HG02642 (cell line): ENCODE data around the gene NUDT1.

Experiments
- ATAC-seq: cut with Tn5 transposase; IDR thresholded peaks from one replicate; pipeline ENCODE4 v1.9.1; 2021; ENCODE audit warnings: mild to moderate bottlenecking; ENCODE audit not compliant: unreplicated experiment, poor library complexity

NUDT1 gene

DNA sequence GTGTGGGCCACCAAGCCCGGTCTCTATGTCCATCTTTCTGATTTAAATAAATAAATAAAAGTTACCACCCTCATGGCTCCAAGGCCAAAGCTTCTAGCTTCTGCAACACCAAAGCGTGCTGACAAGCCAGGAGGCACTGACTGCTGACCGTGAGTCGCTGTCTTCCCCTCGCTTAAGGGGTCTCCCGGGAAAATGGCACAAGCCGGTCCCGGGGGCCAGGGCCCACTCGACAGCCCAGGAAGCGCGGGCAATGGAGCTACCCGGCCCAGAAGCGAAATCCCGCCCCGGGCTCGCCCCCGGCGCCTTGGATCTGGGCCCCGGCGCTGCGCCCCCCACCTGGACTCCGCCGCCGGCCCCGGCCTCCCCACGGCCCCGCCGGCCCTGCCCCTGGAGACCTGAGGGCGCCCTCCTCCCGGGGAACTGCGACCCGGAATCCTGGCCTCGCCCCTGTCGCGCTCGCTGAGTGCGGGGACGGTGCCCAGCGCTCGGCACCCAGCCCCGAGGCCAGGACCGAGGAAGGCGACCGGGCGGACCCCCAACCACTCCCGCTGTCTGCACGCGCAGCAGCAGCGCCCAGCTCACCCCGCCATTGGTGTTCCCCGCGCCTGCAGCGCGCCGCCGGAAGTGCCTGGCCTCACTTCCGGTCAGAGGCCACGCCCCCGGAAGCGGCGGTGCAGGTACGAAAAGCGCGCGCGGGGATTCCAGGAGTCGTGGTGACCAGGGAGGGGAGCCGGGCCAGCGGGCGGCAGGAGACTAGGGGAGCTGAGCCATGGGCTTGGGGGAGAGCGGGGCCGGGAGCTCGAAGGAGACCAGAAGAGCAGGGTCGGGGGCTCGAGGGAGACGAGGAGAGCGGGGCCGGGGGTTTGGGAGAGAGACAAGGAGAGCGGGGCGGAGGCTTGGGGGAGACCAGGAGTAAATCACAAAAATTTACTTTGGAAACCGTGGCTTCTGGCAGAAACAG lies at the start of gene NUDT1, which contains the start of gene MRM2:
NUDT1 (plus strand) TSS at position 647 of the 961 bp plus-strand sequence. CDS start 2,349 bp downstream, outside the sequence.
MRM2 (minus strand) TSS at position 626 of the 961 bp plus-strand sequence; CDS start at position 590, 36 bp downstream.
- ATAC-seq, result peak; percentile 70

DNA sequence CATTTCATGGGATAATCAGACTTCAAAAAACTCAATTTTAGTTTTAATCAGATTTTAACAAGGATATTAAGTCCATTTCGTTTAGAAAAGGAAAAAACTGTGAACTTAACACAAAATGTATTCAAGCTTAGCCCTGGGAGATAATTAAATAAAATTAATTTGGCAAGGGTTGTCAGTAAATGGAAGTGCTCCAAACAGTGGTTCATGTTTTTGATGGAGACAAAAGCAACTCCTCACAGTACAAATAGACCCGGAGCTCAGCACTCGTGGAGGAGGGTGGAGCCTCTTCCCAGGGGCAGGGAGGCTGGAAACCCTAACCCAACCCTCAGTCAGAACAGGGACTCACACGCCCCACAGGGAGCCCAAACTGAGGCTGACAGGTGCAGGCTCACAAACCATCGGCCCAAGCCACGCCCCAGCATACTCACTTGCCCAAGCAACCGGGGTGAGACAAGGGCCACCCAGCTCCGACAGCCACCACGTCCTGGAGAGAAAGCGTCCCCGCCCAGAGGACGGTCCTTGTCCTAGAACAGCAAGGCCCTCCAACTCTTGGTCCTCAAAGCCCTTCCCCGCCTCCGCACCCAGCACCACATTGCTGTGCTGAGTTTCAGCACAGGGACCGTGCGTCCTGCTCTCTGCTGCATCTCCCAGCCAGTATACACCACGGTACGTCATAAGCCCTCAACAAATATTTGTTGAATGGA lies 49.0 kb upstream of the NUDT1 start:
- ATAC-seq, result no peak

GRCh38 chr7:2193575-2194305 lies 48.3 kb upstream of the NUDT1 start:
- no peak for ATAC-seq

GRCh38 chr7:2195400-2196246 lies 46.4 kb upstream of the NUDT1 start:
- no peak for ATAC-seq

DNA sequence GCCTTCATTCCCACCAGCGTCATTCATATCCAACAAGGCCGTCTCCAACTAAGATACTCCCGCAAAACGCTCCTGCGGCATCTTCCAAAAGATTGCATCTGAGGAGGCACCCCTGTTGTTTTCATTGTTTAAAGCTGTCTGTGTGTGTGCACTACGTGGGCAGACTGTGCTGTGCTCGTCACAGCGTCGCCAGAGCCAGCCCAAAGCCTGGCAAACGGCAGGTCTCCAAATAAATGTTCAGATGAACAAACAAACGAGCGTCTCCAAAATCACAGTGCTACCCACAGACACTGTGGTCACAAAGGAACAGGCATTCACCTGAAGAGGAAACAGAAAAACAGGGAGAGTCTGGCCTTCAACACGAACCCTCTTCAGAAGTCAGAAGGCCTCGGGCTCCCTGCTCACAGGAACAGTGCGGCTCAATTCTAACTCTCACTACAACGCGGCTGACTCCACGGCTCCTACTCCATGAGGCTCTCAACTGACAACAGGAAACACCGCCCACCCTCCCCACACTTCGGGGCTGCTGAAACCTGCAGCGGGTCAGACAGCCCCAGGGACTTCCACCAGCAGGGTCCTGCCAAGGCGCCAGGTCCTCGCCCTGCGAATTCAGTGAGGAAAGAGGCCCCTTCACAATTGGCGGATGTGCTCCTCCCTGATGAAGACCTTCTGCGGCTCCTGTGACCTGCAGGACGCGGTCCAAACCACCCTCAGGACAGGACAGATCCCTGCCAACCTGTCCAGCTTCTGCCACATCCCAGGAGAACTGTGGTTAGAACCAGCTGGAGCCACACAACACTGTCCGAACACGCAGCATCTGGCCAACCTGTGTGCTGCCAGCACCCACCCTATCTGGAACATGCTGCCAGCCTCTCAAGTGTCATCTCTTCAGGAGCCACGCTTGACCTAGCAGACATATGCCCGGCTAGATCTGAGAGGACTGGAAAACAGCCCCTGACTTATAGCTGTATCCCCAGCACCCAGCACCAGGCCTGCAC lies 45.3 kb upstream of the NUDT1 start:
- no peak for ATAC-seq

GRCh38 chr7:2197436-2198155 lies 44.4 kb upstream of the NUDT1 start:
- ATAC-seq, result no peak

DNA sequence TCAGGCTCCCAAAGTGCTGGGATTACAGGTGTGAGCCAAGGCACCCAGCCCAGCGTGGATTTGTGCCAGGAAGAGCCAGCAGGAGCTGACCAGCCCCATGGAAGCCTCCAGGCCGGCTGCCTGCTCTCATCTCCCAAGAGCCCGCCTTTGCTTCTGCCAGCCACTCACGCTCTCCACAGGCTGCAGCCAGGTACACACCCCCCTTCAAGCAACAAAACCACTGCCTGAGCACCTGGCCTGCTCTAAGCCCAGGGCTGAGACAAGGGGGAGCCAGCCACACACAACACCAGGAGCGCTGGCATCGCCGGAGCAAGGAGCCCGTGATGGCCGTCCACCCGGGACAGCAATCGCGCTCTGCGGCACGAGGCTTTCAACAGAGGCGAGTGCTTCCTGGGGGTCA lies 43.8 kb upstream of the NUDT1 start:
- no peak for ATAC-seq

DNA sequence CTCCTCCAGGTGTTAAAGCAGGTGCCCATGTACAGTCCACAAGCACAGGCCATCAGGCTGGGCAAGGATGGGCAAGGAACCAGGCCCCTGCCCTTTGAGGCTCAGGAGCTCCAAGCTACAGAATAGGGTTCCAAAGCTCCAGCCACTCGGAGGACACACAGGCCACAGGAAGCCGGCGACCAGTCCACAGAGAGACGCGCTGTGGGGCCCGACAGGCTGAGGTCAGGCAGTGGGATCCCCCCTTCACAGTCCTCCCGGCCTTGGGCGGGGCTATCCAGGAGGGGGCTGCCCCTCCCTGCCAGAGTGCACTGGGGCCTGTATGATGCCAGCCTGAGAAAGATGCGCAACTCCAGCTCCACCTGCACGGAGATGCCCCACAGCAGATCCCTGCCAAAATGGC lies 43.3 kb upstream of the NUDT1 start:
- ATAC-seq, result no peak

GRCh38 chr7:2199528-2199927 lies 42.5 kb upstream of the NUDT1 start:
- ATAC-seq, result no peak

- ATAC-seq, result no peak
Measured at GRCh38 chr7:2199956-2200583, 42.0 kb upstream of the NUDT1 start.

GRCh38 chr7:2200584-2200980 lies 41.4 kb upstream of the NUDT1 start:
- ATAC-seq, result no peak

DNA sequence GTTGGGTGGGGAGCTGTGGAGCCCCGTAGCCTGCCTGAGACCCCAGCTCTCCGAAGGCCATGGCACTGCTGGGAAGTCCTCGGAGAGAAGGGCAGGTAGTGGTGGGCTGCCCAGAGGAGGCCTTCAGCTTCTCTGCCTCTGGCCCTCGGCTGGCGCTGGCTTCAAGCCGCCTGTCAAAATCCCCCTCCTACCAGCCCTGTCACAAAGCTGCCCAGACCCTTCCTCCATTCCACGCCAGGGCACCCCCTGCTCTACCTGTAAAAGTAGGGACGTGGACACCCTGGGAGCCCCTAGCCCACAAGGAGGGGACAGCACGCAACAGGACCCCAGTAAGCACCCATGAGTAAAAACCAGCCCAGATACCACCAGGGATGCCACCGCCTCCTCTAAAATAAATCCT lies 40.9 kb upstream of the NUDT1 start:
- ATAC-seq, result no peak

GRCh38 chr7:2201686-2202360 lies 40.2 kb upstream of the NUDT1 start:
- no peak for ATAC-seq

- no peak for ATAC-seq
Measured at GRCh38 chr7:2202361-2202761, 39.7 kb upstream of the NUDT1 start.

DNA sequence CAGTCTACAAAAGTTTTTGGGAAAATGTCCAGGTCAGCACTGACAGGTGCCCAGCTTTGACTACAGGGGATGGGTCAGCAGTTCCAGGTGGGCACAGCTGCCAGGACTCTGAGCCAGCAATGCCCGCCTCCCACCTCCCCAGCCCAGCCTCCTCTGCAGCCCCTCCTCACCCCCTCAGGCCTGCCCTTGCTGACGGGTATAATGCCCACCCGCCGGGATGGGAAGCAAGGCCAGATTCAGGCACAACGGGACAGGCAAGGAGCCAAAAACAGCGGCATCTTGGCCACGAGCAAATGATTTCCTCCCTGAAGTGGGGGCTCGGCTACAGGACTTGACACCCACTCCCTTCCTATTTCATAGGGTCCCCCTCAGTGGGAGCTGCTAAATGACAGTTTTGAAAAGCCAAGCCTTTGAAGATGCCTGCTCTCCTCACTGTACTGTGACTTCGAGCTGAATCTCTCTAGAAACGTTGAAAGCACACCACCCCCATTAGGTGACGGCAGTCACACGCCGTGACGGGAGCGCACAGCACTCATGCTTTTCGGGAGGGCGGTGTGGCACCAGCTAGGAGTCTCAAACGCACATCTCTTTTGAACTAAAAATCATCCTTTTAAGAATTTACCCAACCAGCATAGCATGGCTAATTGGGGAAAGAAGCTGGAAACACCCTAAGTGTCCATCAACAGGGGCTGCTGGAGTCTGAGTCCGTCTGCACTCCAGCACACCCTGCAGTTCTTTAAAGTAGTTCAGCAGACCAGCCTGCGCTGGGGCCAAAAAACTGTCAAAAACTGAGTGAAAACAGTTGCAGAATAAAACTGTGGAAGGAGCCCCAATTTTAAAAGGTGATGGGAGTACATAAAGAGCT lies 38.9 kb upstream of the NUDT1 start:
- no peak for ATAC-seq

DNA sequence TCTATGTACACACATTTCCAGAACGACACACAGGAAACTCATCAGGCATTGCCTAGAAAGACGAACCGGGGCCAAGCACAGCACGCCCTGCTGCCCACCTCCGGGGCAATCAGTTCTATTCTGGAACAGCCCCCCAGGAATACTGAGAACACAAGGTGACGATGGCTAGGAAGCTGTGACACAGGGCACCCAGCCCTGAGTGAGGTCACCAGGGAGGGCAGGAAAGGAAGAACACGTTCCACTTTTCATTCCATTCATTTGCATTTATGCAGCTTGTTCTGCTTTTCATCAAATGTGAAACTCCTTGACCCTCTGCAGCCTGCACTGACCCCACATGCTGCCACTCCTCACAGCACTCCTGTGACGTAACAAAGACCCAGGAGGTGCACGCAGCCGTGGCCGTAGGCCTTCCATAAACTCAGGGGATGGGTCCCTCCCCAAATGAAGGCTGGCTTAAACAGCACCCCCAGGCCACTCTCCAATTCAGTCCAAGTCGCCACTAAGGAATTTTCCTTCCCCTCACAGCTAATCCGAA lies 38.2 kb upstream of the NUDT1 start:
- ATAC-seq, result no peak
